GM18502 (cell line): ENCODE results near the gene FBXL4.
A peak's percentile ranks its signal among the peaks of the same experiment; 100 is the strongest.

ENCODE experiments used
- ATAC-seq: cut with Tn5 transposase; IDR thresholded peaks from one replicate; pipeline ENCODE4 v1.9.1; 2021; ENCODE audit warnings: mild to moderate bottlenecking; ENCODE audit not compliant: unreplicated experiment, poor library complexity

FBXL4 gene

GRCh38 chr6:98894810-98895209 lies 52.9 kb downstream of the FBXL4 start:
- no peak for ATAC-seq

- no peak for ATAC-seq
These were observed 60.1 kb downstream of the FBXL4 start for GRCh38 chr6:98887650-98888049.

DNA sequence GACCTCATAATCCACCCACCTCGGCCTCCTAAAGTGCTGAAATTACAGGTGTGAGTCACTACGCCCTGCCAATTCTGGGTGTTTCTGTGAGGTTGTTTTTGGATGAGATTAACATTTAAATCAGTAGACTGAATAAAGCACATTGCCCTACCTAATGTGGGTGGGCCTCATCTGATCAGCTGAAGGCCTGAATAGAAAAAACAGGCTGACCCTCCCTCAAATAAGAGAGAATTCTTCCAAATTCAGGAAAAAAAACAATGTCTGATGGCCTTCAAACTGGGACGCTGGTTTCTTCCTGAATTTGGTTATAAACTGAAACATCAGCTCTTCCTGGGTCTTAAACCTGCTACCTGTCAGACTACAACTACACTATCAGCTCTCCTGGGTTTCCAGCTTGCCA lies 62.4 kb downstream of the FBXL4 start:
- ATAC-seq, result no peak

- peak; percentile 84 for ATAC-seq
These were observed 67.3 kb downstream of the FBXL4 start for GRCh38 chr6:98880486-98880885.

GRCh38 chr6:98877250-98877649 lies 70.5 kb downstream of the FBXL4 start:
- ATAC-seq, result no peak

DNA sequence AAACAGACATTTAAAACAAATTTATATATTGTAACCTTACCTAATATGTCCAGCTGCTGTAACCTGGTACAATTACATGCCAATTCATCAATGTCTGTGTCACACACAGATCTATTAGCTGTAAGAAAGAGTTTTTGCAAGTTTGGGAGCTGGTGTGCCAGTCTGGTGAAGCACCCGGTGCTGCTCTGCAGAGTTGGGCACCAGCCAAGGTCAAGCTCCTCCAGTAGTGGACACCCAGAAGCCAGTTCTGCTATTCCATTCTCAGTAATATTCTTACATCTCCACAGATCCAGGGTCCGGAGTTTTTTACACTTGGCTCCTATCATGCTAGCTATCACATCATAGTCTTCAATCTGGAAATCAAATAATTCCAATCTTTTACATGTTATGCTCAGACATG lies 72.4 kb downstream of the FBXL4 start:
- no peak for ATAC-seq

- ATAC-seq, result no peak
These were observed 75.9 kb downstream of the FBXL4 start for GRCh38 chr6:98871821-98872220.

GRCh38 chr6:98871057-98871456 lies 76.7 kb downstream of the FBXL4 start:
- ATAC-seq, result no peak

- ATAC-seq, result no peak
These were observed 83.2 kb downstream of the FBXL4 start for GRCh38 chr6:98864497-98864896.

DNA sequence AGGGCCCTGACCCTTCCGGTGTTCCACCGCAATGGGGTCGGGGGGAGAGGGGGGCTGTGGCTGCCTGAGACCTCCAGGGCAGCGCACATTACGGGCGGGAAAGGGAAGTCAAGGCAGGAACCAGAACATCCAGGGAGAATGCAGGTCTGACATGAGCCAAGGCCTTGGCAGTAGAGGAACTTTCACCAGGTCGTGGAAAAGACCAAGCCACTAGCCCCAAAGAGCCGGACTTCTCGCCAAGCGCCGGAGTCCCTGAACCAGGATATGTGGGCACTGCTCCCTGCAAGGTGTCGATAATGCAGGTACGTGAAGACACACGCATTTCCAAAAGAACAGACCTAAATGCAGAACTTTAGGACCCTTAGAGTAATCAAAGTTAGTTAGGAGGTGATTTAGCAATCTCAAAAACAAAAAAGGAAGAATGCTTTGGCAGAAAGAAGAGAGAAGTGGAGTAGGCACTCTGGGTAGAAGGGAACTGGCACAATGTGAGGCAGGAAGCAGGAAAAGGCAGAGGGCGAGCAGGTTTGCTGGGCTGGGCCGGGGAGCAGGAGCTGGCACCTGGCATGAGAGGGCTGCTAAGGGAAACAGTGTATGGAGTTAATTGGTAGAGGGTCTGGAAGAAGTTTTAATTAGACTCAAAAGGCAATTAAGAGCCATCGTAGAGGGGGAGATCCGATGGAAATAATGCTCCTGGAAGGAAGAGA lies 99.1 kb downstream of the FBXL4 start:
- ATAC-seq, result no peak

DNA sequence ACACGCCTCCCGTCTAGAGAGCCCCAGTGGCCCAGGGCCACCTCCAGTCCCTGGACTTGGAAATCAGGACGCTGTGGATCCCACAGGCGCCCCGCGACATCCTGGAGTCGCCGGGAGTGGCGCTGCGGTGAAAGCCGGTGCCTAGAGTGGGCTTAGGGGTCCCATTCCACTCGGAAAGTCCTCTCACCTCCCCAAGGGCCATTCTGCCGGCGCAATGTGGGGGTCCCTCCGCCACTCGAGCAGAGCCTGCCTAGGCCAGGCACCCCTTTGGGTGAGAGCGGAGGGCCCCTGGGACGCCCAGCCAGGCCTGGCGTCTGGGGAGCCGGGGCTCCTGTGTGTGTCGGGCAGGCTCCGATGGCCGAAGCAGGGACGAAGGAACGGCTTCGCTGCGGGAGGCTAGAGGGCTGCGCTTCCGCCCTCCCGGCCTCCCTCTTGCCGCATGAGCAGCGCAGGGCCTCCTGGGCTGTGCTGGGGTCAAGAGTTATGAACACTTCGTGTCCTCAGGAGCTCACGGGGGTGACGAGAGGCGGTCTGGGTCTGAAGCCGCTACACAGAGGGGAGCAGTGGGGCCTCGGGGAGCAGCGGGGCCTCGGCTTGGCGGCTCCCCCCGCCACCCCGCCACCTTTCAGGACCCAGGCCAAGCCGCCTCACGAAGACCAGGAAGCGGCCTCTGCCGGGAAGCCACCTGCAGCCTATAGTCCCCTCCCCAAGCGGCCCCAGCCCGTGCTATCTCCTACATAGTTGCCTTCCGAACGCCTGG lies 99.8 kb downstream of the FBXL4 start:
- ATAC-seq, result peak; percentile 53

- ATAC-seq, result no peak
These were observed 100.3 kb downstream of the FBXL4 start for GRCh38 chr6:98847416-98847778.

DNA sequence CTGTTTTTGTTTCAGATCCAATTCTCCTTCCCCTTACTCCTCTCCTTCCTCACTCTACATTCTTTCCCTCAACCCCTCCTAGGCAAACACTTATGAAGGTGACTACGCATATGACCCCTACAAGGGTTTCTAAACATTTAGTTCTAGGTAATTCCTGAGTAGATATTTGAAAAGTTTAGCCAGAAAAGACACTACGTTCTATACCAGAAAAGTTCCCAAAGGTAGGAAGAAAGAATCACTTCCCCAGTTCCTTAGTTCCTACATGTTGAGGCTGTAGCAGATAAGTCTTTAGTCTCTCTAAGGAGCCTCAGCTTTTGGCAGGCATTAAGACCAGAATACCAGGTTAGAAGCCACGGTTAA lies 101.7 kb downstream of the FBXL4 start:
- no peak for ATAC-seq

DNA sequence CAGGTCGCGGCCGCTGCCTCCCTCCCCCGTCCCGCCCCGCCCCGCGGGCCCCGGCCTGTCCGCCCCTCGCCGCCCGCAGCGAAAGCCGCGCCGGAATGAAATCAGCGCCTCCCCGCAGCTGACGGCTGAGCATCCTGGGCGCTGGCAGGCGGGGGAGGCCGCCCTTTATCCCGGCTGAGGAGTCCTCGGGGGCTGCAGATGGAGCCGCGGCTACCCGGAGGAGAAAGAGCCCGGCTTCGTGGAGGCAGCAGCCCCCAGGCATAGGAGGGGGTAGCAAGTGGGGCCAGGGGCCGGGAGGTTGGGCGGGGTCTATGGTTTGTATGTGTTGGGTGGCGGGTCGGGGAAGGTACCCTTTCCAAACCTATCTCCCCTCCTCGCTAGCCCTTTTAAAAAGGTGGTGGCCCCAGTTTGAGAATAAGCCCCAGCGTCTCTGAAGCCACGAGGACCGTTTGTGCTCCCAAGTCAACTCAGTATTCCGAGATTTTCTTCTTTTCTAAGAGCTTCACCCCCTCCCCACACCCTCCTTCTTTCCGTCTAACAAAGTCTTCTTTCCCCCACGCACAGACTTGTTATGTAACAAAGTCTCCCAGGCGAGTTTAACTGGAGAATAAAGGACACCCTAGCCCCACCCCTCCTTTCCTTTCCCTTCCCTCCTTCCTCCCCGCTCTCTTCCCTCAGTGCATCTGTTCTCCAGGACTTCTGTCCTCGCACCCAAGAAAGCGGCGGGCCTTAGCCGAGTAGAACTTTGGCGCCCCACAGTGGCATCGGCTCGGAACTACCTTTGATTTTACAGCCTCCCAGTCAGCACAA lies 102.3 kb downstream of the FBXL4 start:
- ATAC-seq, result peak; percentile 69

DNA sequence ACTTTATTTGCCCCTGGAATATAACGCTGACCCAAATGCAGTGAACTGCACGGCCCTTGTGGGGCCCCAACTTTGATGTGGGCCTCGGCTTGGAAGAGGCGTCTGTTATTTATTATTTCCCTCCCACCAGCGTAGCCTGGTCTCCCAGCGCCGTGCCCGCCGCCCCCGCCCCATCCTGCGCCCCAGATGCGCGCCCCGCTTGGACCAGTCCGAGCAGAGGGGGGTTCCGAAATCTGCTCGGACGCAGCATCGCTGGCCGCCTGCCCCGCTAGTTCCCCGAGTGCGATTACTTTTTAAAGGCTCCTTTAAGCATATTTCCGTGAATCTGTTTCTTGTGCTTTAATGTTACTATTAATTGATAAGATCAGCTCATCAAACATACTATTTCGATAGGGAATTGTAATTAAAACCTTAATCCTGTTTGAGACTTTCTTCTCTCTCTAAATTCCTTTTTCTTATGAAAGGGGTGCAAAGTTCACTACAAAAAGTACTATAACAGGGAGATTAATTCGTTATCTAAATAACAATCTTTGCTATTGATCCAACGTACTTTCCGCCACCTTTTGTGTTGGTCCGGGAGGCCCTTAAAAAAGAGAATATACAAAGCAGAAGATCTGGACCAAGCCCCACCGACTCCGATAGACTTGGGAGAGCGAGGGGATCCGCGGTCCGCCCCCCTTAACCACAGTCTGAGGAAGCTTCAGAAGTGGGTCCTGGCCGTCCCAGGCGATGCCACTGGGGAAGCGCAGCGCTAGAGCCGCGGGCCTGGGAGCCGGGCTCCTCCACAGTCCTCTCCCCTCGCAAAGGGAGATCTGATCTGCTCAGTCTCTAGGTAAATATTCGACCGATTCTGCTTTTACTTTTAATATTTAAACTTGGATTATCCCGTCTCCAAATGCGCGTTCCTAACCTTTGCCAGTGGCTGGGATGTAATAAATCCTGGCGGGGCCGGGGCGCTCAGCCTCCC lies 103.2 kb downstream of the FBXL4 start:
- no peak for ATAC-seq

GRCh38 chr6:98843271-98844243 lies 104.2 kb downstream of the FBXL4 start:
- ATAC-seq, result no peak

- ATAC-seq, result no peak
These were observed 105.2 kb downstream of the FBXL4 start for GRCh38 chr6:98842342-98843180.
